GM19372 (cell line): ENCODE results near the gene LRRC34.

Source experiments
- ATAC-seq: cut with Tn5 transposase; IDR thresholded peaks from one replicate; pipeline ENCODE4 v1.9.1; 2021; ENCODE audit warnings: mild to moderate bottlenecking, low read depth, moderate library complexity; ENCODE audit not compliant: unreplicated experiment

LRRC34 gene, protein sequence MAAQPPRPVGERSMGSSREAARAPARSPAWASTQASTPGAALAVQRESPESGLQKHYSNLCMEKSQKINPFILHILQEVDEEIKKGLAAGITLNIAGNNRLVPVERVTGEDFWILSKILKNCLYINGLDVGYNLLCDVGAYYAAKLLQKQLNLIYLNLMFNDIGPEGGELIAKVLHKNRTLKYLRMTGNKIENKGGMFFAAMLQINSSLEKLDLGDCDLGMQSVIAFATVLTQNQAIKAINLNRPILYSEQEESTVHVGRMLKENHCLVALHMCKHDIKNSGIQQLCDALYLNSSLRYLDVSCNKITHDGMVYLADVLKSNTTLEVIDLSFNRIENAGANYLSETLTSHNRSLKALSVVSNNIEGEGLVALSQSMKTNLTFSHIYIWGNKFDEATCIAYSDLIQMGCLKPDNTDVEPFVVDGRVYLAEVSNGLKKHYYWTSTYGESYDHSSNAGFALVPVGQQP

DNA sequence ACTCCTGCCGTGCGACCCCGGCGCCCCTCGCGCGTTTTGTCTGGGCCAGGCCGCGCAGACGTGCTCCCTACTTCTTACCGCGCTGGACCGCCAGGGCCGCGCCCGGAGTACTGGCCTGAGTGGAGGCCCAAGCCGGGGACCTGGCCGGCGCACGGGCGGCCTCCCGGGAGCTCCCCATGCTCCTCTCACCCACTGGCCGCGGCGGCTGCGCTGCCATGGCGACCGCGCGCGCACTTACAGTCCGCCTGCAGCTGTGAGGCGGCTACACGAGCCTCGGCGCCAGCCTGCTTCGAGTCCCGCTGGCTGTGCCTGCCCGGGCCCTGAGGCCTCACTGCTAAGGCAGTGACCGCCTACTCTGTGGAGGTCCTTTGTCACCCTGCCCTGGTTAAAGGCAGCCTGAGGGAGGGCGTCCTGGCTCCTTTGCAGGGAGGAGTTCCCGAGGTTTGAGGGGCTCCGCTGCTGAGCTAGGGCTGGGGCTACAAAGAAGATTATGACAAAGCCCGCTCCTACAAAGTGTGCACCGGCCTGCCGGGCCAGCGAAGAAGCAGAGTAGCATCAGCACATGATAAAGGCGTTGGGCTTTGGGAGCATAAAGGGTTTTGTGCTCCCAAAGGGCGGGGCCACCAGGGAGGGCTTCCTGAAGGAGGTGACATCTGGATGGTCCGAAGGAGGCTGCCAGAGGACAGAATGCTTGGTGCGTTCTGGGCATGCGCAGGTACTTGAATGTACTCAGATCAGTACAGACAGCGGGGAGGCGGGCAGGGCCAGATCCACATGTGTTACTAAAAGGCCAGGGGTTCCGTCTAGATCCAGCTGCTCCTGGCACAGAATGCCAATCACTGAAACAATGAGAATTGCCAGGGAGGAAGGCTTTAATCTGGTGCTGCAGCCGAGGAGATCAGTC lies at the start of gene LRRC34, which contains the start of gene LRRIQ4:
LRRC34 (minus strand) TSS at position 573 of the 904 bp plus-strand sequence; CDS start at position 217, 356 bp downstream.
LRRIQ4 (plus strand) TSS at position 539 of the 904 bp plus-strand sequence. CDS start 9,052 bp downstream, outside the sequence.
- ATAC-seq: peak; percentile 61

DNA sequence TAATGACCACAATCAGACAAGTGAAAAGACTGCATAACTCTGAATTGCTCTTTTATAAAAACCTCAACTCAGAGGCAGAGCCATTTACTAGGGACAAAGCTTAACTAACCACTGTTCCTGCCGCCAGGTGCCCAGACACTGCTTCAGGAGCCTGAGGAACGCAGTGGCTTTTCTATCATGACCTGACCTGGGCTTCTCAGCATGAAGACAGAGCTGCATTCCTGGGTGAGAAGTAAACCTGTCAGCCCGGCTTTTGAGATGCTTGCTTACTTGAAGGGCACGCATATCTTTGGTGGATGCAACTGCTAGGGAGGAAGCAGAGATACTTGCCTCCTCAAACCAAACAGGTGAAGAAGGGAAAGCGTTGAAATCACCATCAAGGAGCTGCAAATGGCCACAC lies 49.2 kb upstream of the LRRC34 start:
- ATAC-seq: no peak

DNA sequence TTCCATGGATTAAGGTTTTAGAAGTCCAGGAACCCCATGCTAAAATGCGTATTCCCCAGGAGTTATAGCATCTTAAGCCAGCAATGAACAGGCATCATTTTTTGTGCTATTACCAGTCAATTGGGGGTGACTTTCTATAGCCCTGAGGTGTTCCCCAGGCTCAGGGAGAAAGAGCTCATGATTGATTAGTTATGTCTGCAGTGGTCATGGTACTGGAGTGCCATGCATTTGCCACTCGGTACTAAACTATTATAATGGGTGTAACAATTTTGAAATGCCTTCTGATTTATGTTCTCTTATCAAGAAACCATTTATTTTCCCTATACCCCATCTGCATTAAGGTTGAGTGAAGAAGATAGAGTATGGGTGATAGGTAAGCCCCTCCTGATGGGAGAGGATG lies 45.1 kb upstream of the LRRC34 start:
- no peak for ATAC-seq

DNA sequence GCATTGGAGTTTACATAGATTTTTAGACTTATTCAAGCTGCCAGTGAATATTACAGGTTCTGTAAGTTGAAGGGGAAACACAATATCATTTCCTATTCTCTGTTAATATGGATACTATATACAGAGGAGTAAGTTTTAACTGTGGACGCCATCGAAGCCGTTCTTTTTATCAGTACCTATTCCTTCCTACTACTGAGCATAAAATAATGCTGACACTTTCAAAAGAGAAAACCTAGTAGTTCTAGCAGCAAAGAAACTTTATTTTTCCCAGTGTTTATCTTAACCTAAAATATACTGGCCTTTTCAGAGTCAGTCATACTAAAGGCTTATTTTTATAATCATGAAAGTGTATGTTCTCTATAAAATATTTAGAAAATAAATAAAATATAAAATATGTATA lies 42.8 kb upstream of the LRRC34 start:
- ATAC-seq: no peak

DNA sequence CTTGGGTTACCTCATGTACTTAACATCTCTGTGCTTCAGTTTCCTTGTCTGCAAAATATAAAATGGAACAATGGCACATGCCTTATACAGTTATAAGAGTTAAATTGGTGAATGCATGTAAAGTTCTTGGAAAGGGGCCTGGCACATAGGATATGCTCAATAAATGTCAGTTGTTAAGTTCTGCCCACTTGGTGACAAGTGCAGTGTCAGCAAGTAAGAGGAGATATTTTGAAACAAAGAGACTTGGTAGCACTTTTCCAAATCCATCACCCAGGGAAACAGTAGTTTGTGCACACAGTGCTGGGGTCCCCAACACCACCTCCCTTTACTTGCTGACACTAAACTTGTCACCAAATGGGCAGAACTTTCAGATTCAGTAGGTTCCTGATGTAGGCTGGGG lies 37.9 kb upstream of the LRRC34 start:
- ATAC-seq: no peak

DNA sequence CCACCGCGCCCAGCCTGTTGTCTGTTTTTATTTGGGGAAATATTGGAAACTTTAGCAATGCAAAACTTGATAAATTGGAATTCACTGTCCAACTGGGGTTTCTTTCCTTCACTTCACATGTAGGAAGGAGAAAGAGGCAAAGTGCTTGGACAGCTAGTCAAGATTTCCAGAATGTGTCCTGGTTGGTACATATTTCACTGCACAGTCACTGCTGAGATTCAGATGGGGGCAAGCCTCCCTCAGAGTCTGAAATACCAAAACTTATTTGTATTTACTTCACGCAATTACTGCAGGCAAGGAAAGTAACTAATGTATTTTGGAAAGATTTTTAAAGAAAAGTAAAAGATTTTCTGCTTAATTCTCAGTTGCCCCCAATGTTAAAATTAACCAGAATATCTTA lies 36.0 kb upstream of the LRRC34 start:
- no peak for ATAC-seq

DNA sequence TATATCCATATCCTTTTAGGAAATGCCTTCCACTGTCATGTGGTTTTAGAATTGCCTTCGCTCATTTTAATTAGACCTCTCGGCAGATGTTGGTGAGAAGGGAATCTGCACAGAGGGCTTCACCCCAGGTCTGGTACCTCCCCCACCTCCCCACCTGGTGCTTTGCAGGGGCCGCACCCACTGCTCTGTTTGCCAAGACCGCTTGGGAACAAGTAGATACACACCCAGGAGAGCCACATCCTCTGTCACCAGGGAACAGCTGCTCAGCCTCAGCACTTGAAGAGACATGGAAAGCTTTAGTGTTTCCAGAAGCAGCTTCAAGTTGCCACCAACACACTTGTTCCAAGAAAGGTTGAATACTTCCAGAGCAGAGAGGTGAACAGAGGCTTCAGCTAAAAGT lies 35.2 kb upstream of the LRRC34 start:
- ATAC-seq: no peak

DNA sequence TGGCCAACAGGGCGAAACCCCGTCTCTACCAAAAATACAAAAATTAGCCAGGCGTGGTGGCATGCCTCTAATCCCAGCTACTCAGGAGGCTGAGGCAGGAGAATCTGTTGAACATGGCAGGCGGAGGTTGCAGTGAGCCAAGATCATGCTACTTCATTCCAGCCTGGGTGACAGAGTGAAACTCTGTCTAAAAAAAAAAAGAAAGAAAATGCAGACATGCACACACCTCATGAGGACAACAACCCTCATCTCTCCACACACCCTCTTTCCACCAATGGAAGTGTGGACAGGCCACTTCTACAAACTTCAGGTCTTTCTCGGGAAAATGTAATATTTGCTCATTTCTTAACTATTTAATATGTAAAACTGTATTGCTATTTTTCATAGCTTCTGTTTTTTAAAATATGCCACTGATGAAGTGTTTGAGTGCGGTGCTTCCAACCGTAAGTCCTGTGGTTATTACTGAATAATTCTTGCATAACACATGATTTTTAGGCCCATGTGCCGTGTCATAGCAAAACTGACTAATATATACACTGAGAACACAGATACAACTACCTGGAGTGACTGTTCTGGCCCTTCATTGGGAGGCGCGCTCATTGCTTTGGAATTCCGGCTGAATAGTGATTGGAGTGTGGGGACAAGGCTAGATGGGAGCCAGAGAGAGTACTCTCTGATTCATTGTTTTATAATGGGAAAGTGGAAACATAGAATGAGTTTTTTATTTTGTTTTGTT lies 33.9 kb upstream of the LRRC34 start:
- peak; percentile 89 for ATAC-seq

DNA sequence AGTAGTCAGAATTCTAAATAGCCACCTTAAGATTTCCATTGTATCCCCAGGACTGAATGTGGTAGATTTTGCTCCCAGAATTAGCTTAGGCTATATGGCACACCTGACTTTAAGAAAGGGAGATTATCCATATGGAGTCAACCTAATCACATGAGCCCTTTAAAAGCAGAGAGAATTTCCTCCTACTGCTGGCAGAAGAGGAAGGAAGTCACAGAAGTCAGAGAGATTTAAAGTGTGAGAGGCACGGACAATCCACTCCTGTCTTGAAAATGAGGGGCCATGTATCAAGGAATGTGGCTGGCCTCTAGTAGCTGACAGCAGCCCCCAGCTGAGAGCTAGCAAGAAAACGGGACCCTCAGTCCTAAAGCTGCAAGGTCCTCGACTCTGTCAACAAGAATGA lies 30.3 kb upstream of the LRRC34 start:
- no peak for ATAC-seq

DNA sequence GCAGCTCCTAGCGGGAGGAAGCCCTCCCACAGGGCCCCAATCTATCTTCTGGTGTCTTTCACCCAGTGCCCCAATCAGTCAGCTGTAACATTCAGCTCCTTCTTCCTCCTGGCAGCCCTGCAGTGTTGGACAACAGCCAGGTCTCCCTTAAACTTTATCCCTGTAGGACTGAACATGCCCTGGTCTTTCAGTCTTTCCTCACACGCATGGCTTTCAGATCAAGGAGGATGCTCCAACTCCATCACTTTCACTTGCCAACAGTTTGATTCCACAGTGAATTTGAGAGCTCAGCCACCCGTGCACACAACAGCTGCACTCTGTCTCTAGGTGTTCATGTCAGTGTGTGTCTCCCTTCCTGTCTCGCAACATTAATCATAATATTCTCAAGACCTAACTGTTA lies 28.5 kb upstream of the LRRC34 start:
- no peak for ATAC-seq

DNA sequence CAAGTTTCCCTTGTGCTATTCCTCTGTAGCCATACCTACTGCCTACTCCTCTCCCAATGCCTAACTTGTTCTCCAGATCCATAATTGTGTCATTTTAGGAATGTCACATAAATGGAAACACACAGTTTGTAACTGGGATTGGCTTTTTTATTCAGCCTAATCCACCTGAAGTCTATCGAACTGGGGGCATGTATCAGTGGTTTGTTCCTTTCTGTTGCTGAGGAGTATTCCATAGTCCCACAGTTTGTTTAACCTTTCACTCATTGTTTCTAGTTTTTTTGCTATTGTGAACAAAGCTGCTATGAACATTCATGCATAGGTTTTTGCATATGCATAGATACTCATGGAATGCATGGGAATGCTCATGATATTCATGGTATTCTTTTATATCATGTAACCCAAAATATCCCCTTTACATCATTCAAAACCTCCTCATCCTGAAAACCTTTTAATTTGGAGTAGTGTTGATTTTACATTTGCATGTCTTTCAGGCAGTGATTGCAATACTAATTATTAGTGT lies 25.9 kb upstream of the LRRC34 start:
- ATAC-seq: no peak

DNA sequence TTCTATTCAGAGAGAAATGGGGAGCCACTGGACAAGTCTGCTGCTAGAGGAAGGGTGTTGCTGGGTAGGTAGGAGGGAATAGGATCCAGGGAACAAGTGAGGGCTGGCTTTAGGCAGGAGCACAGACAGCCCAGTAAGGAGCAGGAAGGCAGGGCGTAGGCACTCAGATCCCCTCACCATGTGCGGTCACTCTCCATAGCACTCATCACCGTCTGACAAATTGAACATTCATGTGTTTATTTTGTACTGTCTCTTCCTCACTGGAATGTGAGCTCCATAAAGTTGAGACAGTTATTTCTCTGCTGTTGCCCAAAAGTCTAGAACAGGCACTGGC lies 24.2 kb upstream of the LRRC34 start:
- no peak for ATAC-seq

DNA sequence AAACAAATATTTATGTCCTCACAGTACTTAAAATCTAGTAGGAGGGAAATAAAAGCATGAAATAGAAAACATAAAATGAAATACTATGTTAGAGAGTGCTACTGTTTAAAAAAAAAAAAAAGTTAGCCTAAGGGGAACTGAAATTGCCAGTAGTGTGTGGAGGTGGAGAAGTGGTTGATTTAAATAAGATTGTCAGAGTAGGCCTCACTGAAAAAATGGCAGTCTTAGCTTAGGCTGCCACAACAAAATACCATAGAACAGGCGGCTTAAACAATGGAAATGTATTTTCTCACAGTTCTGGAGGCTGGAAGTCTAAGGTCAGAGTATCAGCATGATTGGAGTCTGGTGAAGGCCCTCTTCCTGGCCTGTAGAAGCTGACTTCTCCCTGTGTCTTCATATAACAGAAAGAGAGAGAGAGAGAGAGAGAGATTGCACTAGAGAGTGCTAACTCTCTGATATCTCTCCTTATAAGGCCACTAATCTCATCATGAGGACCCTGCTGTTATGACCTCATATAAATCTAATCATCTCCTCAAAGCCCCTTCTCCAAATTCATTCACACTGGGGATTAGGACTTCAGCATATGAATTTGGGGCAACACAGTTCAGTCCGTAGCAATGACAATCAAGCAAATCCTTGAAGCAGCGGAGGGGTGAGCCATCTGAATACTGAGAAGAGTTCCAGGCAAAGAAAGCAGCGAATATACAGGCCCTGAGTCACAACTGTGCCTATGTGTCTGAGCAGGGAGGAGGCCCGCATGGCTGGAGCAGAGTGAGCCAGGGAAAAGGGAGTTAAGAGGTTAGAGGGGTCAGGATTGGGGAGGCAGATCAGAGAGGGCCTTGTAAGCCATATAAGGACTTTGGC lies 23.6 kb upstream of the LRRC34 start:
- peak; percentile 91 for ATAC-seq

DNA sequence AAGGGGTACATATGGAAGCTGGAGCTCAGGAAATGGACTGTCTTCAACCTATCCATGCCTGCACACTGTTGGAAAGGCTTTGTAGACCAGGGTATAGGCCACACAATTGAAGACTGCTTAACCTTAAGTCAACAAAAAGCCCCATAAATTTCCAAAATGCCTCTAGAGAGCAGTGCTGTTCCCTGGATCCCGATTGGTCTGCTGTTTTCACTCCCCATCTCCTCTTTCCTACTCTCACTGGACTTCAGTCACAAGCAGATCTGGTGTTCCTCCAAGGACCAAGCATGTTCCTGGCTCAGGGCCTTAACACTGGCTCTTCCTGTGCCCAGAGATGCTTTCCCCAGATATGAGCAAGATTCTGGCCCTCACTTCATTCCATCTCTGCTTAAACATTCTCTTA lies 22.8 kb upstream of the LRRC34 start:
- no peak for ATAC-seq

DNA sequence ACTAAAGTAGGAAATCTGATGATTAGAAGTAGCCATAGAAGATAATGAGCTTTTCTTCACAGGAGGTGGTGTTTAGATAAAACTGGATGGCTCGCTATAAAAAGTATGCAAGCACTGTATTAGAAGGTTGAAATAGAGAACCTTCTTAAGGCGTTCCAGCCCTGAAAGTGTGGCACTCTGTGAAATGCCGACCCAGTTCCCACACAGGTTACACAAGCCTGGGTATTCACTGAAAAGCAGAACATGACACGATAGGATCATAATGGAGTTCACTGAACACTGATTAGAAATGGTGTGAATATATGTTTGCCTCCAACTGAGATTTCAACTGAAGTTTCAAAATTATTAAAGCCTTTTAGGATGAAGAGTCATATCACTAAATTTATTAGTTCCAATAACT lies 15.0 kb upstream of the LRRC34 start:
- no peak for ATAC-seq

DNA sequence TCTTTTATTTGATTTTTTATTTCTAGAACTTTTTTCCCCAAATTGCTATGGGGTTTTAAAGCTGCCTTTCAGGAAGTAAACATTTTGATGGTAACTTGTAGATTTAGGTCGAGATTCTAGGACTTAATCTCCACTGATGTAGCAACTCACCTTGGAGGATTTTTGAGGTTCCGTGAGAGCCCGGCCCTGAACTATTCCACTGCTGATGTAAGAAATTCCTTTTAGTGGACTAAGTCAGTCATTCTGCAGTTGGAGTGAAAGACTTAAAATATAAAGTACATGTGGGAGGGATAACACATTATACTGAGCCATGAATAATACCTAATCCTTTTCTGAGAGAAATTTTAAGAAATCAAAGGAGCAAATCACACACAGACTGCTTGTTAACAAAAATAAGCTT lies 12.6 kb upstream of the LRRC34 start:
- ATAC-seq: no peak

DNA sequence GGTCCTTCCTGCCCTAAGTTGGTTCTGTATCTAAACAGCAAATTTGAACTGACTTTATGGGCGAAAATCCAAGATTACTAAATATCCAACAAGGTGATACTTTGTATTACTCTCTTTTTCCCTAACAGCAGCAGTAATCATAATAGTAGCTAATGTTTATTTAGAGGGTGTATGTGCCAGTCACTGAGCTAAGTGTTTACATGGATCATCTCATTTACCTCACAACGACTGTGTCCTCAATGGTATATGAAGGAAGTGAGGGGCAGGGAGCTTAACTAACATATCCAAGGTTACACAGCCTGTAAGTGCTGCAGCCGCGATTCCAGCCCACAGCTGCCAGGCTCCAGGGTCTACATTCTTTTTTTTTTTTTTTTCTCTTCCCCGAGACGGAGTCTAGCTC lies 10.3 kb upstream of the LRRC34 start:
- ATAC-seq: no peak

DNA sequence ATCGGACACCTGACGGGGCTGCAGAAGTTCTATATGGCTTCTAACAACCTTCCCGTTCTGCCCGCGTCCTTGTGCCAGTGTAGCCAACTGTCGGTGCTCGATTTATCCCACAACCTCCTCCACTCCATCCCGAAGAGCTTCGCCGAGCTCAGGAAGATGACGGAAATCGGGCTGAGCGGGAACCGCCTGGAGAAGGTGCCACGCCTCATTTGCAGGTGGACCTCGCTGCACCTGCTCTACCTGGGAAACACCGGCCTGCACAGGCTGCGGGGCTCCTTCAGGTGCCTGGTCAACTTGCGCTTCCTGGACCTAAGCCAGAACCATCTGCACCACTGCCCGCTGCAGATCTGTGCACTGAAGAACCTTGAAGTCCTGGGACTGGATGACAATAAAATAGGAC lies 9.8 kb upstream of the LRRC34 start:
- ATAC-seq: no peak

DNA sequence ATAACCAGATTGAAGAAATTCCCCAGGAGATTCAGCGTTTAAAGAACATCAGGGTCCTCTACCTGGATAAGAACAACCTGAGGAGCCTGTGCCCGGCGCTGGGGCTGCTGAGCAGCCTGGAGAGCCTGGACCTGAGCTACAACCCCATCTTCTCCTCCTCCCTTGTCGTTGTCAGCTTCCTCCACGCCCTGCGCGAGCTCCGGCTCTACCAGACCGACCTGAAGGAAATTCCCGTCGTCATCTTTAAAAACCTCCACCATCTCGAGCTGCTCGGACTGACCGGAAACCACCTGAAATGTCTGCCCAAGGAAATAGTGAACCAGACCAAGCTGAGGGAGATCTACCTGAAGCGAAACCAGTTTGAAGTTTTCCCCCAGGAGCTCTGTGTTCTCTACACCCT lies 9.4 kb upstream of the LRRC34 start:
- ATAC-seq: no peak

DNA sequence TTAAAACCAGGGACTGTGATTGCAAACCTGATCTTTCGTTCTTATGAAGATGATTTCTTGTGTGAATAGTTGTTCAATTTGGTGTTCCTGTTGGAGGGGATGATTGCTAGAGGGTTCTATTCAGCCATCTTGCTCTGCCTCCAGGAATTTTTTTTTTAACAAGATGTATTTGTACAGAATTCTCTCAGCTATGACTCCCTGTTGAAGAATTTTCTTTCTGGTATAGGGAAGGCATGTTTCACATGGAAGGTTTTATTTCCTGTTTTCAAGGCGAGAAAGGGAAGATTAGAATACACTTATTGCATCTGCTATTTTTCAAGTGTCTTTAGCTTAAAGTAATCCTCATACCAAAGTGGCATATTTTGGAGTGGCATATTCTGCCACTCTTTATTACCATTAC lies 5.6 kb upstream of the LRRC34 start:
- ATAC-seq: no peak
